ENCODE data around the gene ARHGAP26. TPM values are rescaled to one million over a fixed set of nuclear protein-coding genes. Genes with fewer than 3 reads are reported as not detected.
A peak's percentile ranks its signal among the peaks of the same experiment; 100 is the strongest.

Gene ARHGAP26
- total and polyA plus RNA-seq, 5 donors = 13.2 to 56.9 (median 47.0) TPM

DNA sequence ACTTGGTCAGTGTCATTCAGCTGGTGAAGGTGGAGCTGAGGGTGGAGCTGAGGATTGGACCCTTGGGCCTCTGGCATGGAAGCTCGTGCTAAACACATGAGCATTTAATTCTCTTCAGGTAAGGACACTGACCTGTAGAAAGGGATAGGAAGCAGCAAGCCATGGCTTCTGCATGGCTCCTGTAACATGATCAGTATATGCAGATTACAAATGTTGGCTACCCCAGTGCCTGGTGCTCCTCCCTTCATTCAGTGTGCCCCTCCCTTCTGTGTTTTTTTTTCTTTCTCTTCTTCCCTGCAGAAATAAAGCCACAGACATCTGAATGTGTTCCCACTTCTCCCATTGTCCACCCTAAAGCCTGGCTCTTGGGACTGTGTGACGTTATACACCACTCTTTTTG lies 52.9 kb downstream of the ARHGAP26 start:
- ATAC-seq (peak; percentile 22 to 25), DNase-seq (no peak)
- H3K27ac ChIP-seq (ENCODE audit: low read length) = no peak overlapping the region
- no peaks in the 10 kb centered on the region for H3K27me3 ChIP-seq (ENCODE audit: control insufficient read depth, insufficient read depth)
- intact Hi-C loops (cut with DNase I) = no loop called here
- no peaks in the 10 kb centered on the region for H3K9me3 ChIP-seq (ENCODE audit: control insufficient read depth, low read length)
- H3K4me1 ChIP-seq (ENCODE audit: control insufficient read depth, insufficient read depth, low read length) = peaks cover 38% of the 10 kb centered on the region
- H3K4me3 ChIP-seq (ENCODE audit: low read length) = no peak overlapping the region
- WGBS = 54% methylated on average over 2 of the region's 2 CpGs

GRCh38 chr5:142823806-142824205 lies 53.6 kb downstream of the ARHGAP26 start:
- H3K27me3 ChIP-seq (ENCODE audit: control insufficient read depth, insufficient read depth) = no peaks in the 10 kb centered on the region
- DNase-seq (no peak), ATAC-seq (no peak)
- no peak overlapping the region for H3K27ac ChIP-seq (ENCODE audit: low read length)
- H3K4me3 ChIP-seq (ENCODE audit: low read length) = no peak overlapping the region
- WGBS = 82% methylated on average over 5 of the region's 5 CpGs
- H3K4me1 ChIP-seq (ENCODE audit: control insufficient read depth, insufficient read depth, low read length) = peaks cover 36% of the 10 kb centered on the region
- no peaks in the 10 kb centered on the region for H3K9me3 ChIP-seq (ENCODE audit: control insufficient read depth, low read length)
- intact Hi-C loops (cut with DNase I) = no loop called here

DNA sequence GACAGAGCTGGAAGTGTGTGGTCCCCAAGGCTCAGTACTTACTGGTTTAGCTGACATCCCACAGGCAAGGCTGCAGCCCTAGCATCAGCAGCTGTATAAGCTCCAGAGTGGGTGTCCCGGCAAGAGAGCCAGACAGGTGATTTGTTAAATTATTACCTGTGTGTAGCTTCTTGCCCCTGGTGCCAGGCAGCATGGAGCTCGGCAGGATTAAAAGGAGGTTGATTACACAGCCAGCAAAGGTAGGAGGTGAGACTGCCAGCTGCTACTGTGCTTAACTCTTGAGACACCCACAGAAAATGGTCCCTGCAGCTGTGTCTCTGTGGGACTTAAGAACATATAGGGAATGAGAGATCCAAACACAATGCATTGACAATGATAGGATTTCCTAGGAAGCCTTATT lies 54.2 kb downstream of the ARHGAP26 start:
- ATAC-seq = no peak
- 71% methylated on average over 2 of the region's 2 CpGs for WGBS
- Histone ChIP-seq H3K4me1 (ENCODE audit: control insufficient read depth, insufficient read depth, low read length) (peaks cover 30% of the 10 kb centered on the region), H3K27me3 (ENCODE audit: control insufficient read depth, insufficient read depth) (no peaks in the 10 kb centered on the region), H3K27ac (ENCODE audit: low read length) (no peak overlapping the region), H3K9me3 (ENCODE audit: control insufficient read depth, low read length) (no peaks in the 10 kb centered on the region), H3K4me3 (ENCODE audit: low read length) (no peak overlapping the region)
- intact Hi-C loops (cut with DNase I) = no loop called here
- no peak for DNase-seq

- H3K4me1 ChIP-seq (ENCODE audit: control insufficient read depth, insufficient read depth, low read length) = peaks cover 33% of the 10 kb centered on the region
- 25% methylated on average over 13 of the region's 13 CpGs for WGBS
- no peaks in the 10 kb centered on the region for H3K9me3 ChIP-seq (ENCODE audit: control insufficient read depth, low read length)
- H3K27me3 ChIP-seq (ENCODE audit: control insufficient read depth, insufficient read depth) = no peaks in the 10 kb centered on the region
- intact Hi-C loops (cut with DNase I) = loop anchor here in 1 of 4 donors (5.0 kb wide), 1 partner anchor 38 kb away; no protein-coding TSS in a partner anchor
- ATAC-seq (peak; percentile 56 to 67), DNase-seq (peak; percentile 43 to 68 (median 59))
- H3K4me3 ChIP-seq (ENCODE audit: low read length) = no peak overlapping the region
- H3K27ac ChIP-seq (ENCODE audit: low read length) = no peak overlapping the region
Measured at GRCh38 chr5:142825378-142826089, 55.4 kb downstream of the ARHGAP26 start.

DNA sequence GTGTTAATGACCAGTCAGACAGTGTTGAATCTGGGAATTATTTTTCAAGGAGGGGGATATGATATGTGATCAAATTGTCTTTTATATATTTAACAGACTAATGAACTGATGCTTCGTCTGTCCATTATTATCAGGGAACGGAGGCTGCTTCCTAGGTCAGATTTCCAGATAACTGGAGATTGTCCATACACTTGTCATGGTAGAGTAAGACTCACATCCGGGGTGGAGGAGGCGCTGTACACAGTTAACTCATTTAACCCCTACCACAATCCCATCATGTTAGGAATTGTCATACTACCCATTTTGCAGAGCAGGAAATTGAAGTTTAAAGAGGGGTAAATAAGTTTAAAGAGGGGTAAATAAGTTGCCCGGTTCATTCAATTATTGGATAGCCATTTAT lies 55.9 kb downstream of the ARHGAP26 start:
- 60% methylated on average over 5 of the region's 5 CpGs for WGBS
- ATAC-seq = no peak
- H3K4me3 ChIP-seq (ENCODE audit: low read length) = no peak overlapping the region
- no peak overlapping the region for H3K27ac ChIP-seq (ENCODE audit: low read length)
- no peaks in the 10 kb centered on the region for H3K9me3 ChIP-seq (ENCODE audit: control insufficient read depth, low read length)
- peaks cover 33% of the 10 kb centered on the region for H3K4me1 ChIP-seq (ENCODE audit: control insufficient read depth, insufficient read depth, low read length)
- intact Hi-C loops (cut with DNase I) = loop anchor here in 1 of 4 donors (5.0 kb wide), 1 partner anchor 39 kb away; no protein-coding TSS in a partner anchor
- H3K27me3 ChIP-seq (ENCODE audit: control insufficient read depth, insufficient read depth) = no peaks in the 10 kb centered on the region
- DNase-seq = no peak

- WGBS = 69% methylated on average over 3 of the region's 3 CpGs
- peaks cover 33% of the 10 kb centered on the region for H3K4me1 ChIP-seq (ENCODE audit: control insufficient read depth, insufficient read depth, low read length)
- peak in 1 of 2 donors; percentile 40 for ATAC-seq
Measured at GRCh38 chr5:142826741-142827492, 56.7 kb downstream of the ARHGAP26 start.

GRCh38 chr5:142827934-142828576 lies 57.9 kb downstream of the ARHGAP26 start:
- WGBS = 86% methylated on average over 6 of the region's 6 CpGs
- H3K9me3 ChIP-seq (ENCODE audit: control insufficient read depth, low read length) = no peaks in the 10 kb centered on the region
- DNase-seq = no peak
- no peaks in the 10 kb centered on the region for H3K27me3 ChIP-seq (ENCODE audit: control insufficient read depth, insufficient read depth)
- H3K4me1 ChIP-seq (ENCODE audit: control insufficient read depth, insufficient read depth, low read length) = peaks cover 32% of the 10 kb centered on the region
- no peak for ATAC-seq
- intact Hi-C loops (cut with DNase I) = loop anchor here in 1 of 4 donors (5.0 kb wide), 1 partner anchor 41 kb away; no protein-coding TSS in a partner anchor
- no peak overlapping the region for H3K4me3 ChIP-seq (ENCODE audit: low read length)
- no peak overlapping the region for H3K27ac ChIP-seq (ENCODE audit: low read length)

More at GRCh38 chr5:142826741-142827492, 56.7 kb downstream of the ARHGAP26 start:
- no peaks in the 10 kb centered on the region for H3K27me3 ChIP-seq (ENCODE audit: control insufficient read depth, insufficient read depth)
- no peaks in the 10 kb centered on the region for H3K9me3 ChIP-seq (ENCODE audit: control insufficient read depth, low read length)
- intact Hi-C loops (cut with DNase I) = loop anchor here in 1 of 4 donors (5.0 kb wide), 1 partner anchor 40 kb away; no protein-coding TSS in a partner anchor
- H3K27ac ChIP-seq (ENCODE audit: low read length) = peak overlapping the region; percentile 72
- H3K4me3 ChIP-seq (ENCODE audit: low read length) = no peak overlapping the region
- peak in 2 of 3 donors; percentile 50 to 69 for DNase-seq

GRCh38 chr5:142828797-142829535 lies 58.8 kb downstream of the ARHGAP26 start:
- WGBS = 82% methylated on average over 5 of the region's 5 CpGs
- no peak for DNase-seq
- H3K27ac ChIP-seq (ENCODE audit: low read length) = peak overlapping the region; percentile 76
- intact Hi-C loops (cut with DNase I) = loop anchor here in 1 of 4 donors (5.0 kb wide), 1 partner anchor 42 kb away; no protein-coding TSS in a partner anchor
- ATAC-seq = peak; percentile 5 to 12
- no peak overlapping the region for H3K4me3 ChIP-seq (ENCODE audit: low read length)
- H3K9me3 ChIP-seq (ENCODE audit: control insufficient read depth, low read length) = no peaks in the 10 kb centered on the region
- H3K27me3 ChIP-seq (ENCODE audit: control insufficient read depth, insufficient read depth) = no peaks in the 10 kb centered on the region
- H3K4me1 ChIP-seq (ENCODE audit: control insufficient read depth, insufficient read depth, low read length) = peaks cover 29% of the 10 kb centered on the region

- 47% methylated on average over 2 of the region's 2 CpGs for WGBS
- peak overlapping the region; percentile 67 for H3K27ac ChIP-seq (ENCODE audit: low read length)
- no peak overlapping the region for H3K4me3 ChIP-seq (ENCODE audit: low read length)
- peaks cover 22% of the 10 kb centered on the region for H3K4me1 ChIP-seq (ENCODE audit: control insufficient read depth, insufficient read depth, low read length)
- no peaks in the 10 kb centered on the region for H3K9me3 ChIP-seq (ENCODE audit: control insufficient read depth, low read length)
- ATAC-seq (peak in 1 of 2 donors; percentile 8), DNase-seq (no peak)
- H3K27me3 ChIP-seq (ENCODE audit: control insufficient read depth, insufficient read depth) = no peaks in the 10 kb centered on the region
- intact Hi-C loops (cut with DNase I) = loop anchor here in 1 of 4 donors (5.0 kb wide), 1 partner anchor 43 kb away; no protein-coding TSS in a partner anchor
Measured at GRCh38 chr5:142829801-142830220, 59.6 kb downstream of the ARHGAP26 start.

DNA sequence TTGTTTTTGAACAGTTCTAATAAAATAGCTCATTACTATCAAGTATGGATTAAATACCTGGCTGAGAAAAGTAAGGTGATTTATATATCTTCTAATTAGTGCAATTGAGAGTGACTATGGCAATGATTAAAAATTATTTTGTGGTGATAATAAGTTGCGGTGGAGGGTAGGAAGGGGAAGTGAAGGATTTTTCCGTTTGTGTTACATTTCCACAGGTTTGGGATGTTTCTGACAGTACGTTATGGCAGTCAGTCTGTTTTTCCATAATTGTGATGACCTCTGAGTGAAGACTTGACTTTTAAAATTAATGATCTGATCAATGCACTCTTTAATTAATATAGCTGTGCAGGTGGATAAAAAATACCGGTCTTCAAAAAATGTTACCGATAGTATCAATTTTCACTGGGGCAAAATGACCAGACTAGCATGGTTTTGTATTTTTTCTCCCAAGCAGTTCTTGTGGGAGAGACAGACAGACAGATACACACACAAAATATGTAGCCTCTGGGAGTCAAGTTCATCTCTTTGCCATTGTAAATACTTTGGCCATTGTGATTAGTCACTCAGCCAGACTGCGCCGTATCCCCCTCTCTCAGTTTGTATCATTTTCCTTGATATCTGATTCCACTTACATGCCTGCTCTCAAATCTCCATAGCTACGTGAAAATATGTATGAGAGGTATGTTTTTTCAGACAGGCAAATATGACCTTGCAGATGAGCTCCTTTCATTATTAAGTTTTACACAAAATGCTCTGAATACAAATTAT lies 60.2 kb downstream of the ARHGAP26 start:
- intact Hi-C loops (cut with DNase I) = no loop called here
- no peaks in the 10 kb centered on the region for H3K9me3 ChIP-seq (ENCODE audit: control insufficient read depth, low read length)
- H3K27me3 ChIP-seq (ENCODE audit: control insufficient read depth, insufficient read depth) = no peaks in the 10 kb centered on the region
- ATAC-seq (no peak), DNase-seq (no peak)
- H3K4me3 ChIP-seq (ENCODE audit: low read length) = no peak overlapping the region
- H3K4me1 ChIP-seq (ENCODE audit: control insufficient read depth, insufficient read depth, low read length) = peaks cover 20% of the 10 kb centered on the region
- 72% methylated on average over 8 of the region's 8 CpGs for WGBS
- H3K27ac ChIP-seq (ENCODE audit: low read length) = no peak overlapping the region
